IgD-negative memory B cell (primary cell): ENCODE data around the gene ANKRD13B. TPM values are rescaled to one million over a fixed set of nuclear protein-coding genes. Genes with fewer than 3 reads are reported as not detected.

Source experiments
- H3K27ac Mint-ChIP-seq, 3 donors: one replicate each; pipeline ENCODE4 v1.8.0; 2020 to 2022; ENCODE audit warnings: mild to moderate bottlenecking in 3 of 3, mixed read lengths in 3 of 3, moderate library complexity in 1 of 3
- H3K27me3 Mint-ChIP-seq: one replicate; pipeline ENCODE4 v1.8.0; 2021; ENCODE audit warnings: mixed read lengths
- H3K36me3 Mint-ChIP-seq: one replicate; pipeline ENCODE4 v1.8.0; 2020; ENCODE audit warnings: mild to moderate bottlenecking, mixed read lengths
- H3K4me1 Mint-ChIP-seq, 3 donors: one replicate each; pipeline ENCODE4 v1.8.0; 2020 to 2022; ENCODE audit warnings: mixed read lengths in 3 of 3, mild to moderate bottlenecking in 1 of 3
- H3K4me3 Mint-ChIP-seq, 4 donors: one replicate each; pipeline ENCODE4 v1.8.0; 2020 to 2022; ENCODE audit warnings: mild to moderate bottlenecking in 4 of 4, mixed read lengths in 4 of 4, moderate library complexity in 3 of 4
- H3K9me3 Mint-ChIP-seq, 3 donors: one replicate each; pipeline ENCODE4 v1.8.0; 2020 to 2021; ENCODE audit warnings: mixed read lengths in 3 of 3, mild to moderate bottlenecking in 1 of 3
- polyA plus RNA-seq: library from polyadenylated mRNA; unstranded; fragments of 300-500 nt; fragmentation: Illumina TruSeq; gene quantifications from one replicate; pipeline ENCODE4 v1.2.3, GENCODE V29; 2021

Gene ANKRD13B
- polyA plus RNA-seq, 1 donor from 2014 or later, result not detected

- Mint-ChIP-seq H3K4me3 (peak overlapping the region in 3 of 4 donors; percentile 16 to 87 (median 23)), H3K36me3 (no peaks in the 10 kb centered on the region), H3K27me3 (peaks cover 6% of the 10 kb centered on the region), H3K9me3 (no peaks in the 10 kb centered on the region), H3K27ac (no peak overlapping the region), H3K4me1 (peaks cover 15 to 26% (median 15%) of the 10 kb centered on the region in 3 donors)
Observed at GRCh38 chr17:29620779-29621500, 28.0 kb downstream of the ANKRD13B start.

GRCh38 chr17:29621751-29622194 is 28.8 kb downstream of the ANKRD13B start:
- Mint-ChIP-seq H3K36me3 (no peaks in the 10 kb centered on the region), H3K27ac (peak overlapping the region in 1 of 3 donors; percentile 9), H3K4me1 (peaks cover 9 to 21% (median 11%) of the 10 kb centered on the region in 3 donors)

GRCh38 chr17:29622337-29623282 is 29.7 kb downstream of the ANKRD13B start, which contains the start of gene CORO6:
TSS of gene CORO6 (minus strand) at chr17:29622912. CDS start at chr17:29621421, 1,491 bp downstream.
- Mint-ChIP-seq H3K36me3 (no peaks in the 10 kb centered on the region), H3K27ac (peak within 1 kb of the TSS; percentile 9 to 67 (median 64)), H3K4me3 (peak within 1 kb of the TSS; percentile 78 to 92 (median 88)), H3K4me1 (peaks cover 3 to 16% (median 8%) of the 10 kb centered on the region in 3 donors), H3K9me3 (no peaks in the 10 kb centered on the region), H3K27me3 (no peaks in the 10 kb centered on the region)

More at GRCh38 chr17:29621751-29622194, 28.8 kb downstream of the ANKRD13B start:
- Mint-ChIP-seq H3K27me3 (peaks cover under 1% of the 10 kb centered on the region), H3K4me3 (peak overlapping the region; percentile 78 to 89 (median 84)), H3K9me3 (no peaks in the 10 kb centered on the region)

- Mint-ChIP-seq H3K36me3 (no peaks in the 10 kb centered on the region), H3K4me1 (peaks cover 3 to 20% (median 12%) of the 10 kb centered on the region in 3 donors), H3K27ac (peak overlapping the region in 2 of 3 donors; percentile 9 to 33), H3K9me3 (no peaks in the 10 kb centered on the region), H3K4me3 (peak overlapping the region; percentile 78 to 92 (median 88)), H3K27me3 (no peaks in the 10 kb centered on the region)
Observed at GRCh38 chr17:29623283-29623647, 30.3 kb downstream of the ANKRD13B start.

- H3K9me3 Mint-ChIP-seq, result no peaks in the 10 kb centered on the region
- peaks cover 3 to 20% (median 20%) of the 10 kb centered on the region in 3 donors for H3K4me1 Mint-ChIP-seq
- peak overlapping the region in 1 of 4 donors; percentile 30 for H3K4me3 Mint-ChIP-seq
- H3K27ac Mint-ChIP-seq, result peak overlapping the region in 2 of 3 donors; percentile 9 to 24
- no peaks in the 10 kb centered on the region for H3K27me3 Mint-ChIP-seq
- H3K36me3 Mint-ChIP-seq, result no peaks in the 10 kb centered on the region
Observed at GRCh38 chr17:29624586-29624985, 31.7 kb downstream of the ANKRD13B start.

- H3K9me3 Mint-ChIP-seq, result no peaks in the 10 kb centered on the region
- H3K4me3 Mint-ChIP-seq, result peak overlapping the region in 2 of 4 donors; percentile 14 to 30
- peaks cover 3 to 20% (median 20%) of the 10 kb centered on the region in 3 donors for H3K4me1 Mint-ChIP-seq
- H3K27me3 Mint-ChIP-seq, result no peaks in the 10 kb centered on the region
- no peaks in the 10 kb centered on the region for H3K36me3 Mint-ChIP-seq
- peak overlapping the region in 2 of 3 donors; percentile 24 to 27 for H3K27ac Mint-ChIP-seq
Observed at GRCh38 chr17:29625037-29625750, 32.3 kb downstream of the ANKRD13B start.

GRCh38 chr17:29627951-29628350 is 35.0 kb downstream of the ANKRD13B start:
- H3K36me3 Mint-ChIP-seq, result peaks cover 2% of the 10 kb centered on the region
- peak overlapping the region in 2 of 3 donors; percentile 13 to 32 for H3K27ac Mint-ChIP-seq
- H3K9me3 Mint-ChIP-seq, result no peaks in the 10 kb centered on the region
- no peak overlapping the region for H3K4me3 Mint-ChIP-seq
- no peaks in the 10 kb centered on the region for H3K27me3 Mint-ChIP-seq
- H3K4me1 Mint-ChIP-seq, result peaks cover 5 to 17% (median 16%) of the 10 kb centered on the region in 3 donors

GRCh38 chr17:29628644-29629043 is 35.7 kb downstream of the ANKRD13B start:
- Mint-ChIP-seq H3K9me3 (no peaks in the 10 kb centered on the region), H3K27ac (peak overlapping the region in 1 of 3 donors; percentile 2), H3K36me3 (peaks cover 2% of the 10 kb centered on the region), H3K27me3 (no peaks in the 10 kb centered on the region), H3K4me1 (peaks cover 1 to 15% (median 11%) of the 10 kb centered on the region in 3 donors), H3K4me3 (no peak overlapping the region)

GRCh38 chr17:29629839-29630238 is 36.9 kb downstream of the ANKRD13B start:
- peaks cover 2% of the 10 kb centered on the region for H3K36me3 Mint-ChIP-seq
- H3K27me3 Mint-ChIP-seq, result no peaks in the 10 kb centered on the region
- peaks cover 1 to 18% (median 11%) of the 10 kb centered on the region in 3 donors for H3K4me1 Mint-ChIP-seq
- no peak overlapping the region for H3K4me3 Mint-ChIP-seq
- H3K27ac Mint-ChIP-seq, result peak overlapping the region in 2 of 3 donors; percentile 31 to 39
- H3K9me3 Mint-ChIP-seq, result no peaks in the 10 kb centered on the region

GRCh38 chr17:29630630-29631193 is 37.8 kb downstream of the ANKRD13B start:
- Mint-ChIP-seq H3K36me3 (peaks cover 2% of the 10 kb centered on the region), H3K27ac (peak overlapping the region in 1 of 3 donors; percentile 39), H3K9me3 (no peaks in the 10 kb centered on the region), H3K4me3 (peak overlapping the region in 1 of 4 donors; percentile 40), H3K4me1 (peaks cover 1 to 15% (median 9%) of the 10 kb centered on the region in 3 donors), H3K27me3 (no peaks in the 10 kb centered on the region)

- H3K27ac Mint-ChIP-seq, result no peak overlapping the region
- H3K4me3 Mint-ChIP-seq, result no peak overlapping the region
- peaks cover 0 to 6% (median 1%) of the 10 kb centered on the region in 3 donors for H3K4me1 Mint-ChIP-seq
- H3K27me3 Mint-ChIP-seq, result no peaks in the 10 kb centered on the region
- peaks cover 4% of the 10 kb centered on the region for H3K36me3 Mint-ChIP-seq
- no peaks in the 10 kb centered on the region for H3K9me3 Mint-ChIP-seq
Observed at GRCh38 chr17:29633886-29634285, 41.0 kb downstream of the ANKRD13B start.

- Mint-ChIP-seq H3K9me3 (no peaks in the 10 kb centered on the region), H3K27ac (peak overlapping the region in 2 of 3 donors; percentile 42 to 90), H3K36me3 (peaks cover 2% of the 10 kb centered on the region), H3K4me3 (peak overlapping the region in 1 of 4 donors; percentile 14), H3K27me3 (peaks cover 1% of the 10 kb centered on the region), H3K4me1 (peaks cover 5 to 25% (median 18%) of the 10 kb centered on the region in 3 donors)
Observed at GRCh38 chr17:29640413-29640812, 47.5 kb downstream of the ANKRD13B start.

GRCh38 chr17:29640981-29641642 is 48.2 kb downstream of the ANKRD13B start:
- no peaks in the 10 kb centered on the region for H3K9me3 Mint-ChIP-seq
- H3K4me3 Mint-ChIP-seq, result peak overlapping the region in 1 of 4 donors; percentile 14
- peak overlapping the region in 1 of 3 donors; percentile 42 for H3K27ac Mint-ChIP-seq
- H3K27me3 Mint-ChIP-seq, result peaks cover 1% of the 10 kb centered on the region
- H3K36me3 Mint-ChIP-seq, result peaks cover 2% of the 10 kb centered on the region
- peaks cover 5 to 25% (median 18%) of the 10 kb centered on the region in 3 donors for H3K4me1 Mint-ChIP-seq
